HG03139 (cell line): ENCODE data around the gene ACTL10.

Experiments
- ATAC-seq: cut with Tn5 transposase; IDR thresholded peaks from one replicate; pipeline ENCODE4 v1.9.1; 2021; ENCODE audit not compliant: unreplicated experiment

ACTL10 gene

GRCh38 chr20:33676121-33676520, 9.4 kb downstream of the ACTL10 start:
- ATAC-seq, result no peak

- no peak for ATAC-seq
Observed at GRCh38 chr20:33676652-33677645, 10.2 kb downstream of the ACTL10 start.

GRCh38 chr20:33677991-33678702, 11.4 kb downstream of the ACTL10 start:
- no peak for ATAC-seq

GRCh38 chr20:33679758-33680485, 13.2 kb downstream of the ACTL10 start:
- no peak for ATAC-seq

GRCh38 chr20:33680686-33681085, 13.9 kb downstream of the ACTL10 start:
- ATAC-seq, result no peak

GRCh38 chr20:33681288-33681687, 14.5 kb downstream of the ACTL10 start:
- ATAC-seq, result no peak

- no peak for ATAC-seq
Observed at GRCh38 chr20:33681728-33682353, 15.1 kb downstream of the ACTL10 start.

- ATAC-seq, result no peak
Observed at GRCh38 chr20:33684533-33685327, 18.0 kb downstream of the ACTL10 start.

GRCh38 chr20:33685328-33686099, 18.8 kb downstream of the ACTL10 start:
- ATAC-seq, result no peak

- ATAC-seq, result peak; percentile 80
Observed at GRCh38 chr20:33686100-33686983, 19.6 kb downstream of the ACTL10 start, which contains the start of gene E2F1. E2F1 (minus strand) TSS chr20:33686385; CDS start chr20:33686264, 121 bp downstream.

- no peak for ATAC-seq
Observed at GRCh38 chr20:33686984-33687366, 20.2 kb downstream of the ACTL10 start.

- no peak for ATAC-seq
Observed at GRCh38 chr20:33687370-33687915, 20.7 kb downstream of the ACTL10 start.

- no peak for ATAC-seq
Observed at GRCh38 chr20:33687993-33688937, 21.5 kb downstream of the ACTL10 start.

- ATAC-seq, result no peak
Observed at GRCh38 chr20:33688938-33689424, 22.2 kb downstream of the ACTL10 start.

GRCh38 chr20:33689493-33689892, 22.8 kb downstream of the ACTL10 start:
- ATAC-seq, result no peak

- no peak for ATAC-seq
Observed at GRCh38 chr20:33689973-33690372, 23.2 kb downstream of the ACTL10 start.

- ATAC-seq, result no peak
Observed at GRCh38 chr20:33693289-33693688, 26.5 kb downstream of the ACTL10 start.
